SK-N-SH treated with all-trans-retinoic acid at 6 μM for 48 hours (cell line): ENCODE results near the gene CDC34.

ENCODE experiments used
- ATAC-seq: fragments of 200-7000 bp; cut with Tn5 transposase; 3 replicates; pipeline ENCODE4 v1.9.1; 2020; ENCODE audit warnings: mild to moderate bottlenecking, moderate library complexity
- ARNTL ChIP-seq: fragments of 450-650 bp; formaldehyde crosslinking; IDR thresholded peaks from 2 replicates; pipeline ENCODE4 v1.5.0; 2020; ENCODE audit warnings: low read depth, mild to moderate bottlenecking, moderate library complexity, borderline replicate concordance
- BACH2 ChIP-seq: fragments of 250-450 bp; sonication (Bioruptor Pico); IDR thresholded peaks from 2 replicates; pipeline ENCODE4 v1.9.0; 2021; ENCODE audit warnings: mild to moderate bottlenecking, borderline replicate concordance
- CSDC2 ChIP-seq: fragments of 250-450 bp; sonication (Bioruptor Pico); IDR thresholded peaks from 2 replicates; pipeline ENCODE4 v1.5.0; 2020; ENCODE audit warnings: mild to moderate bottlenecking, moderate library complexity
- ESRRG ChIP-seq: fragments of 250-450 bp; sonication (Bioruptor Pico); IDR thresholded peaks from 2 replicates; pipeline ENCODE4 v1.6.1; 2021; ENCODE audit warnings: mild to moderate bottlenecking
- GLIS3 ChIP-seq: fragments of 250-450 bp; sonication (Bioruptor Pico); IDR thresholded peaks from 2 replicates; pipeline ENCODE4 v1.5.0; 2020; ENCODE audit warnings: mild to moderate bottlenecking, moderate library complexity
- ISL1 ChIP-seq: fragments of 250-450 bp; sonication (Bioruptor Pico); IDR thresholded peaks from 2 replicates; pipeline ENCODE4 v2.1.2; 2022; ENCODE audit warnings: mild to moderate bottlenecking, moderate library complexity
- OSR1 ChIP-seq: fragments of 250-450 bp; sonication (Bioruptor Pico); IDR thresholded peaks from 2 replicates; pipeline ENCODE4 v1.8.0; 2022; ENCODE audit warnings: moderate library complexity, mild to moderate bottlenecking, inconsistent platforms
- PATZ1 ChIP-seq: fragments of 250-450 bp; sonication (Bioruptor Pico); IDR thresholded peaks from 2 replicates; pipeline ENCODE4 v1.8.0; 2020; ENCODE audit warnings: mild to moderate bottlenecking, moderate library complexity, borderline replicate concordance
- POU6F1 ChIP-seq: fragments of 250-450 bp; sonication (Bioruptor Pico); IDR thresholded peaks from 2 replicates; pipeline ENCODE4 v1.8.0; 2021; ENCODE audit warnings: low read depth, mild to moderate bottlenecking, moderate library complexity, borderline replicate concordance
- PPARA ChIP-seq: fragments of 250-450 bp; sonication (Bioruptor Pico); IDR thresholded peaks from 2 replicates; pipeline ENCODE4 v1.5.0; 2020; ENCODE audit warnings: mild to moderate bottlenecking, borderline replicate concordance
- RARB ChIP-seq: fragments of 250-450 bp; sonication (Bioruptor Pico); IDR thresholded peaks from 2 replicates; pipeline ENCODE4 v1.8.0; 2021; ENCODE audit warnings: mild to moderate bottlenecking, moderate library complexity
- SNAI2 ChIP-seq: fragments of 250-450 bp; sonication (Bioruptor Pico); IDR thresholded peaks from 2 replicates; pipeline ENCODE4 v1.5.0; 2020; ENCODE audit warnings: mild to moderate bottlenecking, moderate library complexity
- TCF4 ChIP-seq: fragments of 250-450 bp; sonication (Bioruptor Pico); IDR thresholded peaks from 2 replicates; pipeline ENCODE4 v1.8.0; 2021; ENCODE audit warnings: mild to moderate bottlenecking, moderate library complexity, borderline replicate concordance
- TOX ChIP-seq: fragments of 250-450 bp; sonication (Bioruptor Pico); IDR thresholded peaks from 2 replicates; pipeline ENCODE4 v1.8.0; 2021; ENCODE audit warnings: mild to moderate bottlenecking, moderate library complexity, borderline replicate concordance
- TSHZ2 ChIP-seq: fragments of 250-450 bp; sonication (Bioruptor Pico); IDR thresholded peaks from 2 replicates; pipeline ENCODE4 v1.5.0; 2020; ENCODE audit warnings: mild to moderate bottlenecking, moderate library complexity
- ZC3H10 ChIP-seq: fragments of 250-450 bp; sonication (Bioruptor Pico); IDR thresholded peaks from 2 replicates; pipeline ENCODE4 v1.5.1; 2021; ENCODE audit warnings: mild to moderate bottlenecking, moderate library complexity
- ZFP3 ChIP-seq: fragments of 250-450 bp; sonication (Bioruptor Pico); IDR thresholded peaks from 2 replicates; pipeline ENCODE4 v1.5.0; 2020; ENCODE audit warnings: mild to moderate bottlenecking, moderate library complexity
- ZFP30 ChIP-seq: fragments of 450-650 bp; formaldehyde crosslinking; IDR thresholded peaks from 2 replicates; pipeline ENCODE4 v1.5.0; 2022; ENCODE audit warnings: mild to moderate bottlenecking, moderate library complexity
- ZNF565 ChIP-seq: fragments of 450-650 bp; formaldehyde crosslinking; conservative IDR thresholded peaks from 2 replicates; pipeline ENCODE4 v1.5.0; 2020; ENCODE audit warnings: low read depth, mild to moderate bottlenecking, moderate library complexity
- ZNF8 ChIP-seq: fragments of 450-650 bp; formaldehyde crosslinking; IDR thresholded peaks from 2 replicates; pipeline ENCODE4 v1.5.0; 2020; ENCODE audit warnings: mild to moderate bottlenecking, moderate library complexity

CDC34 gene

GRCh38 chr19:588093-588740, 56.7 kb downstream of the CDC34 start:
- TF ChIP-seq ZFP30 (CRISPR knock-in tag) (no peak), ZNF565 (CRISPR knock-in tag) (no peak), PPARA (no peak), POU6F1 (CRISPR knock-in tag) (no peak), RARB (CRISPR knock-in tag) (no peak), GLIS3 (CRISPR knock-in tag) (no peak), BACH2 (no peak), ZNF8 (CRISPR knock-in tag) (no peak), PATZ1 (no peak), CSDC2 (no peak)
- ATAC-seq: peak; percentile 75

- peak; percentile 15; the same call in 2 of the 3 replicates for ATAC-seq
- TF ChIP-seq ZNF565 (CRISPR knock-in tag): no peak
- no peak for TF ChIP-seq BACH2
- TF ChIP-seq ISL1 (CRISPR knock-in tag): no peak
- no peak for TF ChIP-seq ESRRG (CRISPR knock-in tag)
- TF ChIP-seq POU6F1 (CRISPR knock-in tag): no peak
- no peak for TF ChIP-seq OSR1 (CRISPR knock-in tag)
- TF ChIP-seq CSDC2: no peak
- TF ChIP-seq SNAI2 (CRISPR knock-in tag): no peak
- TF ChIP-seq PPARA: no peak
- no peak for TF ChIP-seq ZFP3 (CRISPR knock-in tag)
- TF ChIP-seq PATZ1: no peak
- TF ChIP-seq TCF4: no peak
- no peak for TF ChIP-seq RARB (CRISPR knock-in tag)
- no peak for TF ChIP-seq ZC3H10 (CRISPR knock-in tag)
- TF ChIP-seq TSHZ2 (CRISPR knock-in tag): no peak
- no peak for TF ChIP-seq GLIS3 (CRISPR knock-in tag)
- TF ChIP-seq ARNTL: no peak
- TF ChIP-seq TOX (CRISPR knock-in tag): no peak
Observed at GRCh38 chr19:588741-589692, 57.5 kb downstream of the CDC34 start.
